HEK293T (cell line): Measurements from ENCODE around the gene ASTN2.

Experiments
- CTCF ChIA-PET: fragments of 350-600 bp; formaldehyde crosslinking; extraction: SDS; loops from one replicate; lab custom pipeline; 2021; ENCODE audit warnings: antibody characterized with exemption, inconsistent platforms; lab: Yijun Ruan, JAX
- POLR2A ChIA-PET: fragments of 350-600 bp; formaldehyde crosslinking; extraction: SDS; loops from one replicate; lab custom pipeline; 2020; ENCODE audit warnings: antibody characterized with exemption, inconsistent platforms; lab: Yijun Ruan, JAX
- DNase-seq: peaks from one replicate; pipeline ENCODE4 v3.0.0; 2012; ENCODE audit warnings: mixed read lengths; ENCODE audit errors: extremely low spot score
- ARNT ChIP-seq: fragments of 450-650 bp; IDR thresholded peaks from 2 replicates; pipeline ENCODE4 v1.6.1; 2017; ENCODE audit warnings: mild to moderate bottlenecking
- BHLHE40 ChIP-seq: fragments of 450-650 bp; IDR thresholded peaks from 2 replicates; pipeline ENCODE4 v1.6.1; 2016; ENCODE audit warnings: mild to moderate bottlenecking, moderate library complexity, borderline replicate concordance
- CTBP1 ChIP-seq: fragments of 450-650 bp; IDR thresholded peaks from 2 replicates; pipeline ENCODE4 v1.6.1; 2016; ENCODE audit warnings: borderline replicate concordance
- ELF4 ChIP-seq: fragments of 450-650 bp; IDR thresholded peaks from 2 replicates; pipeline ENCODE4 v1.6.1; 2017; ENCODE audit warnings: antibody characterized with exemption
- FOXA1 ChIP-seq: fragments of 450-650 bp; IDR thresholded peaks from 2 replicates; pipeline ENCODE4 v1.6.1; 2016; ENCODE audit warnings: mild to moderate bottlenecking
- FOXK2 ChIP-seq: fragments of 450-650 bp; IDR thresholded peaks from 2 replicates; pipeline ENCODE4 v1.6.1; 2016; ENCODE audit warnings: mild to moderate bottlenecking
- FOXM1 ChIP-seq: fragments of 450-650 bp; IDR thresholded peaks from 2 replicates; pipeline ENCODE4 v1.6.1; 2017; ENCODE audit warnings: mild to moderate bottlenecking, borderline replicate concordance
- HDGF ChIP-seq: fragments of 450-650 bp; IDR thresholded peaks from 2 replicates; pipeline ENCODE4 v1.6.1; 2017; ENCODE audit warnings: antibody characterized with exemption, borderline replicate concordance
- L3MBTL2 ChIP-seq: fragments of 450-650 bp; conservative IDR thresholded peaks from 2 replicates; pipeline ENCODE4 v1.6.1; 2016; ENCODE audit warnings: mild to moderate bottlenecking
- LEF1 ChIP-seq: fragments of 450-650 bp; IDR thresholded peaks from 2 replicates; pipeline ENCODE4 v1.6.1; 2017; ENCODE audit warnings: mild to moderate bottlenecking, borderline replicate concordance
- NFRKB ChIP-seq: fragments of 450-650 bp; IDR thresholded peaks from 2 replicates; pipeline ENCODE4 v1.6.1; 2016; ENCODE audit warnings: mild to moderate bottlenecking, moderate library complexity
- PKNOX1 ChIP-seq: fragments of 450-650 bp; IDR thresholded peaks from 2 replicates; pipeline ENCODE4 v1.6.1; 2016
- SP1 ChIP-seq: fragments of 450-650 bp; IDR thresholded peaks from 2 replicates; pipeline ENCODE4 v1.6.1; 2017
- SUZ12 ChIP-seq: fragments of 450-650 bp; IDR thresholded peaks from 2 replicates; pipeline ENCODE4 v1.6.1; 2016; ENCODE audit warnings: mild to moderate bottlenecking
- TARDBP ChIP-seq: fragments of 450-650 bp; IDR thresholded peaks from 2 replicates; pipeline ENCODE4 v1.6.1; 2016
- ZNF384 ChIP-seq: fragments of 450-650 bp; IDR thresholded peaks from 2 replicates; pipeline ENCODE4 v1.6.1; 2016

Gene ASTN2

GRCh38 chr9:116767219-116767618, 647.6 kb downstream of the ASTN2 start:
- ChIA-PET CTCF (no interaction called here), POLR2A (no interaction called here)
- DNase-seq = no peak
- no peak for TF ChIP-seq FOXM1

- CTCF ChIA-PET = interaction anchor here (1.2 kb wide), 1 partner anchor 28 kb away, joined by 3 read pairs; no protein-coding TSS in a partner anchor
Observed at GRCh38 chr9:116765011-116765410, 649.8 kb downstream of the ASTN2 start.

GRCh38 chr9:116763770-116764169, 651.1 kb downstream of the ASTN2 start:
- TF ChIP-seq FOXA1 = no peak
- TF ChIP-seq ELF4 = no peak
- TF ChIP-seq BHLHE40 = no peak
- TF ChIP-seq FOXK2 = no peak
- no peak for TF ChIP-seq CTBP1
- no peak for TF ChIP-seq SP1
- TF ChIP-seq HDGF = no peak
- TF ChIP-seq SUZ12 = no peak
- no peak for TF ChIP-seq LEF1
- no peak for TF ChIP-seq TARDBP
- TF ChIP-seq ARNT = no peak
- TF ChIP-seq NFRKB = no peak
- no peak for TF ChIP-seq ZNF384
- TF ChIP-seq L3MBTL2 = no peak
- no peak for TF ChIP-seq FOXM1
- TF ChIP-seq PKNOX1 = no peak
- ChIA-PET POLR2A (no interaction called here), CTCF (interaction anchor here (0.6 to 1.2 kb wide), 2 partner anchors 27 to 65 kb away, joined by 3 read pairs; no protein-coding TSS in a partner anchor)
- no peak for DNase-seq

More at GRCh38 chr9:116765011-116765410, 649.8 kb downstream of the ASTN2 start:
- DNase-seq = no peak
- no peak for TF ChIP-seq HDGF
- no peak for TF ChIP-seq SP1
- no peak for TF ChIP-seq FOXA1
- no peak for TF ChIP-seq PKNOX1
- TF ChIP-seq FOXK2 = no peak
- TF ChIP-seq ZNF384 = no peak
- no peak for TF ChIP-seq FOXM1
- TF ChIP-seq ARNT = no peak
- TF ChIP-seq ELF4 = no peak
- TF ChIP-seq LEF1 = no peak
- no peak for TF ChIP-seq TARDBP
- no peak for TF ChIP-seq BHLHE40
- TF ChIP-seq SUZ12 = no peak
- no peak for TF ChIP-seq NFRKB
- POLR2A ChIA-PET = no interaction called here

GRCh38 chr9:116760636-116761035, 654.2 kb downstream of the ASTN2 start:
- no peak for TF ChIP-seq ELF4
- no peak for TF ChIP-seq SUZ12
- TF ChIP-seq LEF1 = no peak
- TF ChIP-seq ZNF384 = no peak
- TF ChIP-seq ARNT = no peak
- TF ChIP-seq CTBP1 = no peak
- TF ChIP-seq SP1 = no peak
- no peak for TF ChIP-seq PKNOX1
- TF ChIP-seq FOXM1 = no peak
- no peak for TF ChIP-seq L3MBTL2
- TF ChIP-seq NFRKB = no peak
- no peak for TF ChIP-seq FOXK2
- no peak for TF ChIP-seq TARDBP
- TF ChIP-seq HDGF = no peak
- TF ChIP-seq BHLHE40 = no peak
- no peak for TF ChIP-seq FOXA1
- no peak for DNase-seq
- CTCF ChIA-PET = no interaction called here
- POLR2A ChIA-PET = no interaction called here

- POLR2A ChIA-PET = no interaction called here
- DNase-seq = no peak
- CTCF ChIA-PET = no interaction called here
- TF ChIP-seq FOXM1 = no peak
- TF ChIP-seq ARNT = no peak
Observed at GRCh38 chr9:116757030-116757429, 657.8 kb downstream of the ASTN2 start.

GRCh38 chr9:116753389-116753788, 661.5 kb downstream of the ASTN2 start:
- DNase-seq = no peak
- CTCF ChIA-PET = no interaction called here
- POLR2A ChIA-PET = no interaction called here
- no peak for TF ChIP-seq FOXK2
- no peak for TF ChIP-seq FOXM1
- TF ChIP-seq ZNF384 = no peak
- TF ChIP-seq BHLHE40 = no peak
- no peak for TF ChIP-seq HDGF

- DNase-seq = no peak
- POLR2A ChIA-PET = no interaction called here
- TF ChIP-seq ARNT (no peak), FOXK2 (no peak), FOXA1 (no peak), FOXM1 (no peak), LEF1 (no peak), L3MBTL2 (no peak), ZNF384 (no peak), SUZ12 (no peak), PKNOX1 (no peak), TARDBP (no peak), CTBP1 (no peak), NFRKB (no peak), BHLHE40 (no peak), HDGF (no peak), SP1 (no peak), ELF4 (no peak)
- CTCF ChIA-PET = no interaction called here
Observed at GRCh38 chr9:116750510-116750909, 664.3 kb downstream of the ASTN2 start.
